ENCODE results near the gene MED27. TPM values are rescaled to one million over a fixed set of nuclear protein-coding genes. Genes with fewer than 3 reads are reported as not detected.

Gene MED27
- total and polyA plus RNA-seq, 2 of the 4 experiments (the other 2 are of a cell fraction) = 50.2 to 63.4 TPM

DNA sequence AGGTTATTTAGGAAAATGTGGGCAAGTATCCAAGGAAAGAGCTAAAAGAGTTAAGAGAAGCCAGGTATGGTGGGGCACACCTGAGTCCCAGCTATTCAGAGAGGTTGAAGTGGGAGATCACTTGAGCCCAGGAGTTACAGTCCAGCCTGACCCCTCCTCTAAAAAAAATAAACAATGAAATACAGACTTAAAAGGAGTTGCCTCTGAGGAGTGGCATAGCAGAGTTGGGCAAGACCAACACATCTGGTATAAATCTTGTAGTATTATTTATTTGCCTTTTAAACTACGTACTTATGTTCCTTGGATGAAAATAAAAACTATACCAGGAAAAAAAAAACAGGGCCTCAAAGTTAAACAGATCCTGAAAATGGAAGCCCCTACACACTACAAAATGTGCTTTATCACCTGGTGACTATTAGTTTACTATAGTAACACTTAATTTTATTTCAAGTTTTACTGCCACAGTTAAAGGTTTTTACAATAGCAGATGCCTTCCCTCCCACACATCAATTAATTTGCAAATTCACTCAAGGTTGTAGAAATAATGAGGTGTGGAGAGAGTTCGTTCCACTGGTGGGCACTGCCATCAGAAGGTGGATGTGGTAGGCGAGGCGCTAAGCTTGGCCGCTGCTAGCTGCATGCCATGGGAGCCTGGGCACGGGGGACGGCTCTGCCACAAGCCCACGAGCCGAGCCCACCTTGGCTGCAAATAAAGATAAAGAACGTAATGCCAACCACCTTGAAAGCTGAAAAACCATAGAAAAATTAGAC, 48.0 kb downstream of the MED27 start:
- Histone ChIP-seq H3K18ac (ENCODE audit: low read depth, low read length) (no peak overlapping the region), H2BK5ac (ENCODE audit: low read depth, low read length, poor library complexity, severe bottlenecking) (no peak overlapping the region), H2BK120ac (ENCODE audit: low read depth, low read length) (no peak overlapping the region), H3K4ac (ENCODE audit: low read depth, low read length) (no peak overlapping the region), H4K91ac (ENCODE audit: insufficient read depth, low read depth, low read length) (no peak overlapping the region), H3K9me3 (ENCODE audit: control insufficient read depth, insufficient read depth, low read length) (no peaks in the 10 kb centered on the region), H2AK9ac (replicated peaks; ENCODE audit: low read depth, low read length, poor library complexity) (no peak overlapping the region), H3K56ac (ENCODE audit: extremely low read depth, insufficient read depth, low read length) (no peak overlapping the region), H3K4me1 (ENCODE audit: control insufficient read depth, insufficient read depth, low read length) (peaks cover 18% of the 10 kb centered on the region), H3K14ac (replicated peaks; ENCODE audit: low read depth, low read length) (no peak overlapping the region), H2AK5ac (ENCODE audit: low read depth, low read length) (no peak overlapping the region), H3K9ac (ENCODE audit: low read depth, low read length) (no peak overlapping the region), H3K4me3 (ENCODE audit: insufficient read depth, low read depth, low read length) (no peak overlapping the region), H3K79me1 (ENCODE audit: low read depth in 1 of 2, low read length in 2 of 2) (peaks cover 42 to 86% of the 10 kb centered on the region in 2 experiments), H2AFZ (replicated peaks; ENCODE audit: low read length, poor library complexity) (no peak overlapping the region), H3K27me3 (ENCODE audit: control insufficient read depth, insufficient read depth, low read length) (no peaks in the 10 kb centered on the region), H4K5ac (ENCODE audit: low read depth, low read length) (no peak overlapping the region), H3K36me3 (ENCODE audit: control insufficient read depth, insufficient read depth, low read length) (no peaks in the 10 kb centered on the region), H4K20me1 (ENCODE audit: insufficient read depth, low read length) (peaks cover 34% of the 10 kb centered on the region; the same call in 1 of the 2 replicates), H2BK15ac (ENCODE audit: low read depth, low read length) (no peak overlapping the region), H3K9me1 (ENCODE audit: insufficient read depth, low read length) (peaks cover 22% of the 10 kb centered on the region), H2BK20ac (ENCODE audit: low read depth, low read length) (no peak overlapping the region), H3K23ac (ENCODE audit: low read depth, low read length) (no peak overlapping the region), H4K8ac (ENCODE audit: low read depth in 2 of 2, low read length in 2 of 2) (no peak overlapping the region), H3K4me2 (ENCODE audit: low read depth, low read length) (no peak overlapping the region), H3K27ac (ENCODE audit: insufficient read depth, low read length) (no peak overlapping the region)
- no peak for ATAC-seq (ENCODE audit: low read depth)
- intact Hi-C loops (cut with micrococcal nuclease) (no loop called here), dilution Hi-C loops (cut with HindIII; ENCODE audit: low sequenced_read_pairs, unreplicated experiment) (no loop called here), in situ Hi-C loops (cut with MboI; ENCODE audit: low sequenced_read_pairs) (no loop called here)
- ChIA-PET POLR2A (ENCODE audit: unreplicated experiment) (no interaction called here), CTCF (no interaction called here)
- TF ChIP-seq SMC3 (IDR thresholded peaks at IDR 0.05; ENCODE audit: low read depth, low read length) = no peak
- TF ChIP-seq, protein P1, sequence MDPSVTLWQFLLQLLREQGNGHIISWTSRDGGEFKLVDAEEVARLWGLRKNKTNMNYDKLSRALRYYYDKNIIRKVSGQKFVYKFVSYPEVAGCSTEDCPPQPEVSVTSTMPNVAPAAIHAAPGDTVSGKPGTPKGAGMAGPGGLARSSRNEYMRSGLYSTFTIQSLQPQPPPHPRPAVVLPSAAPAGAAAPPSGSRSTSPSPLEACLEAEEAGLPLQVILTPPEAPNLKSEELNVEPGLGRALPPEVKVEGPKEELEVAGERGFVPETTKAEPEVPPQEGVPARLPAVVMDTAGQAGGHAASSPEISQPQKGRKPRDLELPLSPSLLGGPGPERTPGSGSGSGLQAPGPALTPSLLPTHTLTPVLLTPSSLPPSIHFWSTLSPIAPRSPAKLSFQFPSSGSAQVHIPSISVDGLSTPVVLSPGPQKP (IDR thresholded peaks at IDR 0.05; ENCODE audit: borderline replicate concordance, low read depth, low read length) = no peak
- TF ChIP-seq BHLHE40 (IDR thresholded peaks at IDR 0.05; ENCODE audit: low read depth, low read length) = no peak
- no peak for TF ChIP-seq CHD1 (IDR thresholded peaks at IDR 0.05; ENCODE audit: low read depth, low read length)
- no peak for TF ChIP-seq MXI1 (IDR thresholded peaks at IDR 0.05; ENCODE audit: borderline replicate concordance, low read depth, low read length)
- TF ChIP-seq CEBPB (IDR thresholded peaks at IDR 0.05; ENCODE audit: low read depth, low read length) = no peak
- TF ChIP-seq, protein P2, sequence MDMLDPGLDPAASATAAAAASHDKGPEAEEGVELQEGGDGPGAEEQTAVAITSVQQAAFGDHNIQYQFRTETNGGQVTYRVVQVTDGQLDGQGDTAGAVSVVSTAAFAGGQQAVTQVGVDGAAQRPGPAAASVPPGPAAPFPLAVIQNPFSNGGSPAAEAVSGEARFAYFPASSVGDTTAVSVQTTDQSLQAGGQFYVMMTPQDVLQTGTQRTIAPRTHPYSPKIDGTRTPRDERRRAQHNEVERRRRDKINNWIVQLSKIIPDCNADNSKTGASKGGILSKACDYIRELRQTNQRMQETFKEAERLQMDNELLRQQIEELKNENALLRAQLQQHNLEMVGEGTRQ (IDR thresholded peaks at IDR 0.05; ENCODE audit: low read depth, low read length) = no peak
- no peak for TF ChIP-seq POLR2A (IDR thresholded peaks at IDR 0.05; ENCODE audit: low read depth, low read length)
- TF ChIP-seq RCOR1 (IDR thresholded peaks at IDR 0.05; ENCODE audit: insufficient replicate concordance, low read length) = no peak
- TF ChIP-seq RAD21 (IDR thresholded peaks at IDR 0.05; ENCODE audit: low read length) = no peak
- TF ChIP-seq, protein P3, sequence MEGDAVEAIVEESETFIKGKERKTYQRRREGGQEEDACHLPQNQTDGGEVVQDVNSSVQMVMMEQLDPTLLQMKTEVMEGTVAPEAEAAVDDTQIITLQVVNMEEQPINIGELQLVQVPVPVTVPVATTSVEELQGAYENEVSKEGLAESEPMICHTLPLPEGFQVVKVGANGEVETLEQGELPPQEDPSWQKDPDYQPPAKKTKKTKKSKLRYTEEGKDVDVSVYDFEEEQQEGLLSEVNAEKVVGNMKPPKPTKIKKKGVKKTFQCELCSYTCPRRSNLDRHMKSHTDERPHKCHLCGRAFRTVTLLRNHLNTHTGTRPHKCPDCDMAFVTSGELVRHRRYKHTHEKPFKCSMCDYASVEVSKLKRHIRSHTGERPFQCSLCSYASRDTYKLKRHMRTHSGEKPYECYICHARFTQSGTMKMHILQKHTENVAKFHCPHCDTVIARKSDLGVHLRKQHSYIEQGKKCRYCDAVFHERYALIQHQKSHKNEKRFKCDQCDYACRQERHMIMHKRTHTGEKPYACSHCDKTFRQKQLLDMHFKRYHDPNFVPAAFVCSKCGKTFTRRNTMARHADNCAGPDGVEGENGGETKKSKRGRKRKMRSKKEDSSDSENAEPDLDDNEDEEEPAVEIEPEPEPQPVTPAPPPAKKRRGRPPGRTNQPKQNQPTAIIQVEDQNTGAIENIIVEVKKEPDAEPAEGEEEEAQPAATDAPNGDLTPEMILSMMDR (conservative IDR thresholded peaks at IDR 0.05; ENCODE audit: low read depth, low read length) = no peak
- TF ChIP-seq RFX5 (IDR thresholded peaks at IDR 0.05; ENCODE audit: low read depth, low read length) = no peak
- TF ChIP-seq MAFK (IDR thresholded peaks at IDR 0.05; ENCODE audit: low read depth, low read length) = no peak
- no peak for TF ChIP-seq MAZ (IDR thresholded peaks at IDR 0.05; ENCODE audit: borderline replicate concordance, low read depth, low read length)
- no peak for TF ChIP-seq NFE2L2 (IDR thresholded peaks at IDR 0.05; ENCODE audit: low read depth, low read length)
- no peak for TF ChIP-seq FOS (IDR thresholded peaks at IDR 0.05; ENCODE audit: low read depth, low read length)
- no CpG with 5 or more reads among the region's 10 CpGs for WGBS, 2 experiments (ENCODE audit: extremely low coverage in 2 of 2, insufficient read length in 1 of 2)
- BruUV-seq (replicated peaks) = no TSS peak
- DNase-seq = no peak
